ENCODE data around the gene CSTB. TPM values are rescaled to one million over a fixed set of nuclear protein-coding genes. Genes with fewer than 3 reads are reported as not detected.

Gene CSTB
- total and polyA plus RNA-seq, 2 of the 8 experiments (the other 6 are each of a cell fraction or from before 2014, with no cell fraction given) = 53.8 to 64.1 TPM

DNA sequence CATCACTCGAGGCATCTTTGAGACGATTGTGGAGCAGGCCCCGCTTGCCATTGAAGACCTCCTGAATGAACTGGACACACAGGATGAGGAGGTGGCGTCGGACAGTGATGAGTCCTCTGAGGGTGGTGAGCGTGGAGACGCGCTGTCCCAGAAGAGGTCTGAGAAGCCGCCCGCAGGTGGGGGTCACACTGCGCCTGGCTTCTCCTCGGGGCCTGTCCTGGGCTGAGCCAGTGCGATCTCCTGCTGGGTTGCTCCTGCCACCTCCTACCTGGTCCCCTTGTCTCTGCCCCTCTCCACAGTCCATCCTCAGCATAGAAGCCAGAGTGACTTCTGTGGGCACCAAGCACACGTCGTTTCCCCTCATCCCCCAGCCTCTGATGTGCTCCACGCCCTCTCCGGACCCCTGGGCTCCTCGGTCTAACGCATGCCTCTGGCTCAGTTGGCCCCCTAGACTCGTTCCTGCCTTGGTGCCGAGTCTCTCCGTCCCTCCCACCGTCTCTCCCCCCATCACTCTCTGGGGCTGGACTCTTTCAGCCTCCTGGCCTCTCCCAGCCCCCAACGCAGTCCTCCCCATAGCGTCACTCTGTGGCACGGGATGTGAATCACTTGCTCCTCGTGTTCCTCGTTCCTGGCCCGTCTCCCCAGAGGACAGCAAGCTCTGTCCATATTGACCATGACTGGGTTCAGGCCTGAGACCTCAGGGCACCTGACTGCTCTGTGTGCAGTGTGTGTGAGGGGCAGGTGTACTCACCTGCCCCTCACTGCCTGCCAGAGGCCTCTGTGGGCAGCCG, 22.0 kb upstream of the CSTB start:
- Histone ChIP-seq H3K18ac (ENCODE audit: extremely low read depth, low read length) (no peak overlapping the region), H3K4me3 (ENCODE audit: extremely low read depth in 1 of 4, insufficient read depth in 2 of 4, low read depth in 3 of 4, low read length in 4 of 4) (no peak overlapping the region), H2BK120ac (replicated peaks; ENCODE audit: low read depth, low read length) (no peak overlapping the region), H4K20me1 (replicated peaks in 1 of 2; ENCODE audit: control insufficient read depth in 1 of 2, insufficient read depth in 2 of 2, low read length in 2 of 2) (peaks cover 27 to 32% of the 10 kb centered on the region in 2 experiments), H2AK5ac (ENCODE audit: low read depth, low read length) (no peak overlapping the region), H3K79me2 (ENCODE audit: control insufficient read depth in 1 of 2, insufficient read depth in 2 of 2, low read length in 2 of 2) (peaks cover 0 to 14% of the 10 kb centered on the region in 2 experiments; a peak in 1 of 4 replicates), H2BK15ac (ENCODE audit: low read length) (no peak overlapping the region), H3K27me3 (replicated peaks in 1 of 4; ENCODE audit: control insufficient read depth in 3 of 4, extremely low read depth in 1 of 4, insufficient read depth in 3 of 4, low read length in 3 of 4) (no peaks in the 10 kb centered on the region), H3K4ac (replicated peaks; ENCODE audit: insufficient read length, low read depth, low read length) (no peak overlapping the region), H4K5ac (ENCODE audit: insufficient read length, low read depth, low read length) (no peak overlapping the region), H3K56ac (replicated peaks; ENCODE audit: insufficient read length, low read depth, low read length) (no peak overlapping the region), H3K27ac (ENCODE audit: low read depth, low read length) (no peak overlapping the region), H3K4me2 (ENCODE audit: insufficient read depth in 1 of 2, low read depth in 2 of 2, low read length in 2 of 2) (no peak overlapping the region), H3K9me3 (ENCODE audit: insufficient read depth in 2 of 2, low read depth in 1 of 2, low read length in 1 of 2) (no peaks in the 10 kb centered on the region), H2BK20ac (ENCODE audit: low read length) (no peak overlapping the region), H4K8ac (ENCODE audit: extremely low read depth, insufficient read depth, low read length) (no peak overlapping the region), H3K4me1 (replicated peaks in 1 of 4; ENCODE audit: control insufficient read depth in 3 of 4, insufficient read depth in 4 of 4, low read length in 3 of 4) (no peaks in the 10 kb centered on the region), H4K91ac (replicated peaks; ENCODE audit: insufficient read length, low read length) (no peak overlapping the region), H3K79me1 (ENCODE audit: low read depth, low read length) (peaks cover 13% of the 10 kb centered on the region), H2BK12ac (ENCODE audit: low read depth, low read length) (no peak overlapping the region), H3K23ac (ENCODE audit: insufficient read length) (no peak overlapping the region), H2AFZ (ENCODE audit: low read length) (no peak overlapping the region), H3K23me2 (ENCODE audit: low read depth, low read length) (no peaks in the 10 kb centered on the region), H3K9ac (replicated peaks in 1 of 4; ENCODE audit: extremely low read depth in 1 of 4, low read depth in 3 of 4, low read length in 3 of 4) (no peak overlapping the region), H2BK5ac (ENCODE audit: low read depth, low read length) (no peak overlapping the region; the same call in 1 of the 2 replicates), H3K36me3 (ENCODE audit: control insufficient read depth in 2 of 4, insufficient read depth in 4 of 4, low read length in 3 of 4) (peaks cover 48 to 94% (median 83%) of the 10 kb centered on the region in 4 experiments), H3K14ac (ENCODE audit: insufficient read length) (no peak overlapping the region)
- WGBS, 2 experiments (ENCODE audit: extremely low coverage in 1 of 2, insufficient coverage in 1 of 2, insufficient read length in 1 of 2, insufficient replicate concordance in 2 of 2, low coverage in 1 of 2, low lambda C conversion rate in 2 of 2, missing lambda C conversion rate in 1 of 2) = 94% methylated on average over 29 of the region's 30 CpGs; no CpG with 5 or more reads in 1 of the 2 experiments
- POLR2A ChIA-PET (ENCODE audit: partially characterized antibody) = interaction anchor here (0.6 to 3.6 kb wide), 5 partner anchors 8 to 610 kb away, joined by 3 to 19 read pairs (median 3); partner anchors contain the start of gene RRP1
- TF ChIP-seq JUN (IDR thresholded peaks at IDR 0.05; ENCODE audit: low read depth, low read length) = no peak
- TF ChIP-seq EP300 (IDR thresholded peaks at IDR 0.05; ENCODE audit: borderline replicate concordance in 1 of 2, low read depth in 2 of 2, low read length in 2 of 2) = no peak
- TF ChIP-seq SUZ12 (IDR thresholded peaks at IDR 0.05; ENCODE audit: low read length) = no peak
- TF ChIP-seq TBP (IDR thresholded peaks at IDR 0.05; ENCODE audit: low read depth, low read length) = no peak
- TF ChIP-seq CTBP2 (IDR thresholded peaks at IDR 0.05; ENCODE audit: borderline replicate concordance, insufficient read depth, insufficient read length, low read length) = no peak
- TF ChIP-seq POLR2AphosphoS5 (IDR thresholded peaks at IDR 0.05; ENCODE audit: low read depth, low read length) = peak; percentile 37; the same call in 1 of the 2 replicates
- FAIRE-seq = no peak
- CTCF ChIA-PET (ENCODE audit: partially characterized antibody) = interaction anchor here (0.7 to 2.2 kb wide), 5 partner anchors 8 to 141 kb away, joined by 3 to 6 read pairs (median 4); partner anchors contain the start of gene RRP1
- DNase-seq (ENCODE audit: low read depth in 1 of 2, low spot score in 2 of 2) = no peak
